OCI-LY1 (cell line): ENCODE data around the gene PREP.

Experiments used
- EZH2 ChIP-seq: fragments of 200-600 bp; sonication (generic), shearing (Covaris generic); IDR thresholded peaks from 2 replicates; pipeline ENCODE4 v1.8.0; 2017; ENCODE audit warnings: borderline replicate concordance, mixed run types, mild to moderate bottlenecking, antibody characterized with exemption, low read length, moderate library complexity, mixed read lengths
- TF ChIP-seq, protein P1 (sequence below): fragments of 200-600 bp; sonication (generic), shearing (Covaris generic); IDR thresholded peaks from 2 replicates; pipeline ENCODE4 v1.5.1; 2017; ENCODE audit warnings: mild to moderate bottlenecking, antibody characterized with exemption, low read length, moderate library complexity, mixed read lengths

DNA sequence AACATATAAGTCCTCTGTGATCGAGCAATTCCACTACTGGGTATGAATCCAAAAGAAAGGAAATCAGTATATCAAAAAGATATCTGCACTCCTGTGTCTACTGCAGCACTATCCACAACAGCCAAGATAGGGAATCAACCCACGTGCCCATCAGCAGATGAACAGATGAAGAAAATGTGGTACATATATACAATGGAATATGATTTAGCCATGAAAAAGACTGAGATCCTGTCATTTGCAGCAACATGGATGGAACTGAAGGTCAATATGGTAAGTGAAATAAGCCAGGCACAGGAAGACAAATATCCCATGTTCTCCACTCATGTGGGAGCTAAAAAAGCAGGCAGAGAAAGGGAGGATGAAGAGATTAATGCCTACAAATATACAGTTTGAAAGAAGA is 127.3 kb downstream of the PREP start:
- TF ChIP-seq, protein P1, sequence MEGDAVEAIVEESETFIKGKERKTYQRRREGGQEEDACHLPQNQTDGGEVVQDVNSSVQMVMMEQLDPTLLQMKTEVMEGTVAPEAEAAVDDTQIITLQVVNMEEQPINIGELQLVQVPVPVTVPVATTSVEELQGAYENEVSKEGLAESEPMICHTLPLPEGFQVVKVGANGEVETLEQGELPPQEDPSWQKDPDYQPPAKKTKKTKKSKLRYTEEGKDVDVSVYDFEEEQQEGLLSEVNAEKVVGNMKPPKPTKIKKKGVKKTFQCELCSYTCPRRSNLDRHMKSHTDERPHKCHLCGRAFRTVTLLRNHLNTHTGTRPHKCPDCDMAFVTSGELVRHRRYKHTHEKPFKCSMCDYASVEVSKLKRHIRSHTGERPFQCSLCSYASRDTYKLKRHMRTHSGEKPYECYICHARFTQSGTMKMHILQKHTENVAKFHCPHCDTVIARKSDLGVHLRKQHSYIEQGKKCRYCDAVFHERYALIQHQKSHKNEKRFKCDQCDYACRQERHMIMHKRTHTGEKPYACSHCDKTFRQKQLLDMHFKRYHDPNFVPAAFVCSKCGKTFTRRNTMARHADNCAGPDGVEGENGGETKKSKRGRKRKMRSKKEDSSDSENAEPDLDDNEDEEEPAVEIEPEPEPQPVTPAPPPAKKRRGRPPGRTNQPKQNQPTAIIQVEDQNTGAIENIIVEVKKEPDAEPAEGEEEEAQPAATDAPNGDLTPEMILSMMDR, result no peak
- no peak for TF ChIP-seq EZH2
